Measurements from ENCODE around the gene ADAM15.

GRCh38 chr1:155068599-155068998 is 17.5 kb downstream of the ADAM15 start:
- TF ChIP-seq CTCF (conservative IDR thresholded peaks at IDR 0.05) (no peak), EZH2 (IDR thresholded peaks at IDR 0.05; ENCODE audit: low read depth) (no peak)

All from PC-9 (cell line).